Measurements from ENCODE around the gene STRIP1. TPM values are rescaled to one million over a fixed set of nuclear protein-coding genes. Genes with fewer than 3 reads are reported as not detected.

The STRIP1 gene
- total and polyA plus RNA-seq, 2 experiments from 2014 or later = 40.2 to 78.3 TPM

DNA sequence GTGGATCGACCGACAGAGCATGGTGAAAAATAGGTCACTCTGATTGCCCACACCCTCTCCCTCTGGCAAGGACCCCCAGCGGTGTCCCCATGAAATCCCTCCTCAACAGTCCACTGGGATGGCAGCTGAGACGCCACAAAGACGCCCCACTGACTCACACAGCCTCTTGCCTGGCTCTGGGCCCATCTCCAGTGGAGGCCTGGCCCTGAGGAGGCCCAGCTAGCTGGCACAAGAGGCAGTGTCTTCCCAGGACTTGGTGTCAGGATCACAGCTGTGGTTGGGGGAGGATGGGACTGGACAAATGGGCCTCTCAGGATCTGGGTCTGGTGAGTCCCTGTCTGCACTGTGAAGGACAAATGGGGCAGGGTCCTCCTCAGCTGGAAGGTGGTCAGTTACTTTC lies 31.4 kb downstream of the STRIP1 start:
- Histone ChIP-seq H3K4me1 (ENCODE audit: low read depth) (no peaks in the 10 kb centered on the region), H3K4me3 (no peak overlapping the region), H3K27ac (no peak overlapping the region), H3K27me3 (peaks cover 62% of the 10 kb centered on the region), H3K36me3 (no peaks in the 10 kb centered on the region), H3K9me3 (ENCODE audit: low read depth) (no peaks in the 10 kb centered on the region)
- TF ChIP-seq, protein P1, sequence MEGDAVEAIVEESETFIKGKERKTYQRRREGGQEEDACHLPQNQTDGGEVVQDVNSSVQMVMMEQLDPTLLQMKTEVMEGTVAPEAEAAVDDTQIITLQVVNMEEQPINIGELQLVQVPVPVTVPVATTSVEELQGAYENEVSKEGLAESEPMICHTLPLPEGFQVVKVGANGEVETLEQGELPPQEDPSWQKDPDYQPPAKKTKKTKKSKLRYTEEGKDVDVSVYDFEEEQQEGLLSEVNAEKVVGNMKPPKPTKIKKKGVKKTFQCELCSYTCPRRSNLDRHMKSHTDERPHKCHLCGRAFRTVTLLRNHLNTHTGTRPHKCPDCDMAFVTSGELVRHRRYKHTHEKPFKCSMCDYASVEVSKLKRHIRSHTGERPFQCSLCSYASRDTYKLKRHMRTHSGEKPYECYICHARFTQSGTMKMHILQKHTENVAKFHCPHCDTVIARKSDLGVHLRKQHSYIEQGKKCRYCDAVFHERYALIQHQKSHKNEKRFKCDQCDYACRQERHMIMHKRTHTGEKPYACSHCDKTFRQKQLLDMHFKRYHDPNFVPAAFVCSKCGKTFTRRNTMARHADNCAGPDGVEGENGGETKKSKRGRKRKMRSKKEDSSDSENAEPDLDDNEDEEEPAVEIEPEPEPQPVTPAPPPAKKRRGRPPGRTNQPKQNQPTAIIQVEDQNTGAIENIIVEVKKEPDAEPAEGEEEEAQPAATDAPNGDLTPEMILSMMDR (IDR thresholded peaks at IDR 0.05; ENCODE audit: low read depth, low read length) = no peak
- peak in 1 of 2 donors; percentile 18 for DNase-seq (ENCODE audit: low read depth in 1 of 2, low spot score in 1 of 2)

DNA sequence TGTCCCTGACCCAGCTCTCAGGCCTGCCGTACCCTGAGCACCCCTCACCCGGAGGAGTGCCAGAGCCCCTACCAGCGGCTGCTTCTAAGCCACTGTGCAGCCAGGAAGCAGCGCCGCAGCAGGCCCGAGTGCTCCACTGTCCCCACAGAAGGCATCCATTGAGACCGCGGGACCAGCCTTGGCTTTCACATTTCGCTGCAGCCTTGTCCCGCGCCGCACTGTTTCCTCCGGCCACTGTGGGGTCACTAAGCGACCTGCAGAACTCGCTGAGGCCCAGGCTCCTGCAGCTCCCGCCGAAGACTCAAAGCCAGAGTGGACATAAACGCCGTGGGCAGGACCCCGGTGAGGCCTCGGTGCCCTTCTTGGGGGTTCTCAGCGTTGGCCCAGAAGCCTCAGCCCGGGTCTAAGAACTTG lies 33.1 kb downstream of the STRIP1 start:
- TF ChIP-seq, protein P1 (IDR thresholded peaks at IDR 0.05; ENCODE audit: low read depth, low read length) = no peak
- no peaks in the 10 kb centered on the region for H3K4me1 ChIP-seq (ENCODE audit: low read depth)
- peak in 1 of 2 donors; percentile 25 for DNase-seq (ENCODE audit: low read depth in 1 of 2, low spot score in 1 of 2)
- no peaks in the 10 kb centered on the region for H3K9me3 ChIP-seq (ENCODE audit: low read depth)
- peaks cover 78% of the 10 kb centered on the region for H3K27me3 ChIP-seq
- H3K36me3 ChIP-seq = no peaks in the 10 kb centered on the region
- H3K4me3 ChIP-seq = no peak overlapping the region
- no peak overlapping the region for H3K27ac ChIP-seq

DNA sequence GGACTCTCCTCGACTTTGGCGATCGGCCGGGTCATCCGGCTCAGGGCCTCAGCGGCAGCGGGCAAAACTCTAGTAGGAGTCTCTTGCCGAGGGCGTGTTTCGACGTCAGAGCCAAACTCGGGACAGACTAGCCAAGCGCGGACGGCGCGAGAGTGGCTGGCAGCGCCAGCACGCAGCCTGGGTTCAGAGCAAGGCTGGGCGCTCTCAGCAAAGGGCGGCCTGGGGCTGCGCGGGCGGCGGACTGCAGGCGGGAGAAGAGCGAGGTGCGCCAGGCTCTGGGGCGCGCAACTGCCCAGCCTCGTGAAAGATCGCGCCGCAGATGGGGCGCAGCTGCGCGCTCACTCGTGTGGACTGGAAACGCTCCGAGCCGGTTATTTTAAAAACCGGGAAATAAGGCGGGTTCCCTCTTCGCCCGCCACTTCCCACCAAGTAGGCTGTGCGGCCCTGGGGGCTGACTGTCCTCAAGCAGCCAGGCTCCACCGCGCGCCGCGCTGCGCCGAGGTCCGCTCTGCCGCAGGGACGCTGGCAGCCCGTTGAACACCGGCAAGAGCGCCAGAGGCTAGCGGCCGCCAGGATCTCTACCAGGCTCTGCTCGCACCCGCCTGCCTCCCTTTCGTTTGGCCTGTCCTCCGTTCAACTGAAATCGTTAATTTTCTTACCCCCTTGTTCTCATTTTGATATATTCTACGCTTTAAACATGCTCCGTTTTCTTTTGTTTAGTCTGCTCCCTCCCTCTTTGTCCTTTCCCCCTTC lies 33.6 kb downstream of the STRIP1 start:
- no peaks in the 10 kb centered on the region for H3K4me1 ChIP-seq (ENCODE audit: low read depth)
- no peaks in the 10 kb centered on the region for H3K9me3 ChIP-seq (ENCODE audit: low read depth)
- peak in 1 of 2 donors; percentile 49 for DNase-seq (ENCODE audit: low read depth in 1 of 2, low spot score in 1 of 2)
- peaks cover 84% of the 10 kb centered on the region for H3K27me3 ChIP-seq
- H3K27ac ChIP-seq = no peak overlapping the region
- TF ChIP-seq, protein P1 (IDR thresholded peaks at IDR 0.05; ENCODE audit: low read depth, low read length) = no peak
- H3K4me3 ChIP-seq = no peak overlapping the region
- H3K36me3 ChIP-seq = no peaks in the 10 kb centered on the region

DNA sequence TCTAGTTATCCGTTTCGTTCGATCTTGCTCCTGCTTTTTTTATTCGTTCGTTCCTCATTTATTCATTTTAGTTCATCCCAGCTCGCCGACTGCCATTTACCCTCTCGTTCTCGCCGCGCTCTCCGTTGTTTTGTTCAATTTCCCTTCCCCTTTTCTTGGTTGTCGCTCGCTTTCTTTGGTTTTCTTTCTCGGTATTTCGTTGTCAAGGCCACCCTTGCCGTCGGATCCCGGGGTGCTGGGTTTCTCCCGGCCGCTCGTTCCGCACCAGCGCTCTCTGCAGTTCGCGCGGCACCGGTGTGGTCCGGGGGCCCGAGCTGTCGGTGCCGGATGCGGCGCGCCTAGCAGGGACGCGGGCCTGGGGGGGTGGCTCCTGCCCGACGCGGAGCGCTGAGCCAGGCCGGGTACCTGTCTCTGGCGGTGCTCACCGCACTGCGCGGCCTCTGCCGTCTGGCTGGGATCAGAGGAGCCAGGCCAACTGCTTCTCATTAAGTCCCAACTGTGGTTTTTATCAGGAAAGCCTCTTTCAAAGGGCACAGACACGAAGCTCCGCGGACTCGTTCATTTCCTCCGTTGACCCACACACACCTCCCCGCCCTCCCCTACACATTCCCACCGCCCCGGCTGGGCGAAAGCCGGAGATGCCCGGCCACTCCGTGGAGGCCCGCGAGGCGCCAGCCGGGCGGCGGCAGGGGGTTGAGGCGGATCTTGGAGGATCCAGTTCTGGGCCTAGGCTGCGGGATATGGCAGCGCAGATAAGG lies 34.4 kb downstream of the STRIP1 start:
- Histone ChIP-seq H3K27me3 (peaks cover 92% of the 10 kb centered on the region), H3K4me3 (no peak overlapping the region), H3K4me1 (ENCODE audit: low read depth) (no peaks in the 10 kb centered on the region), H3K9me3 (ENCODE audit: low read depth) (no peaks in the 10 kb centered on the region), H3K36me3 (no peaks in the 10 kb centered on the region), H3K27ac (no peak overlapping the region)
- TF ChIP-seq, protein P1 (IDR thresholded peaks at IDR 0.05; ENCODE audit: low read depth, low read length) = no peak
- peak; percentile 18 to 32 for DNase-seq (ENCODE audit: low read depth in 1 of 2, low spot score in 1 of 2)

DNA sequence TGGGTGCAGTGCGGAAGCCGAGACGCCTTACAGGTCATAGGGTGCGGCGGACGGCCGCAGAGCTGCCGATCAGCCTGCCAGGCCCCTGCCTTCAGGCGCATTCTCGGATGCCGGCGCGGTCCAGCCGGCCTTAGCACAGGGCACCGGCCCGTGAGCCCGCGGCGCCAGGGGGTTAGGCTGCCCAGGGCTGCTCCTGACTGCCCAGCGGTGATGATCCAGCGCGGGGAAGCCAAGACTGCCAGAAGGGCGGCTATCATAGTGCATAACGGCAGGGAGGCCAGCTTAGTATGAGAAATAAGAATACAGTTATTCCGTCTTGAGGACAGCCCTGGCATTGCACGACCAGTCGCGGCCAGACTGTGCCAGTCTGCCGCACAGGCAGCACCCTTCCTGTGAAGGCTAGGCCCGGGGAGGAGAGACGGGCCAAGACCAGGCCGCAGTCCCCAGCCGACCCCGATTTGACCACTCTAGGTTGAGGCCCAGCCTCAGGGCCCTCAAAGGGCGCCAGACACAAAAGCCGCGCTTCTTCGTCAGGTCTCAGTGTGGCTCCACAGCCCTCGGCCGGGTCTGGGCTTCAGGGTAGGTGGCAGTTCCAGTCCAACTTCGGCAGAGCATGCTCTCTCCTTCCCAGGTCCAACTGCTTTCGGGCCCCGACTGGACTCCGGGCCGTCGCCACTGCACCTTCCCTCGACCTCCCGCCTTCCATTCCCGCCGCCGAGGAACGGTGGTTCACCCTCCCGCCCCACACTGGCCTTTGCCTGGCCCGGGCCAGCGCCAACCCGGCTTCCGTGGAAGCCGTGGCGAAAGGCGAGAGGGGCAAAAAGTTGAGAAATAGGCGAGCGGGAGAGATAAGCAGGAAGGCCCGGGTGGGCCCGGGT lies 35.2 kb downstream of the STRIP1 start:
- Histone ChIP-seq H3K9me3 (ENCODE audit: low read depth) (no peaks in the 10 kb centered on the region), H3K4me3 (peak overlapping the region; percentile 15), H3K27me3 (peaks cover 100% of the 10 kb centered on the region), H3K27ac (no peak overlapping the region), H3K36me3 (no peaks in the 10 kb centered on the region), H3K4me1 (ENCODE audit: low read depth) (no peaks in the 10 kb centered on the region)
- DNase-seq (ENCODE audit: low read depth in 1 of 2, low spot score in 1 of 2) = peak in 1 of 2 donors; percentile 12
- TF ChIP-seq, protein P1 (IDR thresholded peaks at IDR 0.05; ENCODE audit: low read depth, low read length) = no peak

Data from cardiac muscle cell (in vitro differentiated cells and primary cell).